HS-27A (cell line): ENCODE results near the gene ARHGAP22.

ENCODE experiments used
- DNase-seq: peaks from one replicate; pipeline ENCODE4 v3.0.0-alpha.2; 2012; ENCODE audit warnings: low read depth, missing footprints

The ARHGAP22 gene

DNA sequence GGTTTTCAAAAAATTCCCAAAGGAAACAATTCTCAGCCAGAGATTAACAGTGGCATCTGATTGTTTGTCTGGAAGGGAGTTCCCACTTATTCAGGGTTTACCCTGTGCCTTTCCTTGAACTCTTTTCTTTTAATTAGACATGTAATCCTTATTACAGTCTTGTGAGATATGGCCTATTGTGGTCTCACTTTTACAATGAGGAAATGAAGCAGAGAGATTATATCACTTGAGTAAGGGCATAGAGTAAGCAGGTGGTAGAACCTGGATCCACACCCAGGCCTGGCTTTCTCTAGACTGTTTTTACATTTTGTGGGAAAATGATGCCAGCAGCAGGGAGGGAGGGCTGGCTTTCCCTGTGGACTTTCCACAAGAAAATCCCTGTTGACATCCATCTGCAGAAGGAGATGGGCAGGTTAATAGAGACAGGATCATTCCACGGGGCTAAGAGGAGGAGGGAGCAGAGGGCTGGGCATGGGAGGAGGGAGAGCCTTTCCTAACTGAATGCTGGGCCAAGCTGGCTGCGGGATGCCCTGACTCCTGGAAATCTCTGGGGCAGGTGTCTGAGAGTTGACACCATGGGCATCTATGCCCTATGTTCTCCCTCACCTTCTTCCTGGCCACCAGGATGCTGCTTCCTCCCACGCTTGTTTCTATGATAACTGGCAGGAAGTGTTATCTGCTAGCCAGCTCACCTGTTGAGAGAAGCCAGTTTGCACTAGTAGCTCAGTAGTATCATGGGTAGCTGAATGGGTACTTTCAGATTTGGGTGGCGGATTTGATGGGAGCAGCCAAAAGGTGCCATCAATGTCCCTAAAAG is 28.7 kb upstream of the ARHGAP22 start:
- no peak for DNase-seq

DNA sequence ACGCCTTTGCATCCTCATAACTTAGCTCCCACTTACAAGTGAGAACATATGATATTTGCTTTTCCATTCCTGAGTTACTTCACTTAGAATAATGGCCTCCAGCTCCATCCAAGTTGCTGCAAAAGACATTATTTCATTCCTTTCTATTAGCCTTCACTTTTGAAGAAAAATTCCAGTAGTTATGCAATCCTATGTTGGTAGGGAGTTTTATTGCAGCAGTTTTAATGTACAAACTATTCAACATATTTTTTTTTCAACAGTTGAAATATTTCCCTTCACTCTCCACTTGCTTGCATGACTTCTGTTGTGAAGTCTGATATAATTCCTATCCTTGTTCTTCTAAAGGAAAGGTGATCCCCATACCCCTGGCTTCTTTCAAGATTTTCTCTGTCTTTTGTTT is 27.3 kb upstream of the ARHGAP22 start:
- no peak for DNase-seq

DNA sequence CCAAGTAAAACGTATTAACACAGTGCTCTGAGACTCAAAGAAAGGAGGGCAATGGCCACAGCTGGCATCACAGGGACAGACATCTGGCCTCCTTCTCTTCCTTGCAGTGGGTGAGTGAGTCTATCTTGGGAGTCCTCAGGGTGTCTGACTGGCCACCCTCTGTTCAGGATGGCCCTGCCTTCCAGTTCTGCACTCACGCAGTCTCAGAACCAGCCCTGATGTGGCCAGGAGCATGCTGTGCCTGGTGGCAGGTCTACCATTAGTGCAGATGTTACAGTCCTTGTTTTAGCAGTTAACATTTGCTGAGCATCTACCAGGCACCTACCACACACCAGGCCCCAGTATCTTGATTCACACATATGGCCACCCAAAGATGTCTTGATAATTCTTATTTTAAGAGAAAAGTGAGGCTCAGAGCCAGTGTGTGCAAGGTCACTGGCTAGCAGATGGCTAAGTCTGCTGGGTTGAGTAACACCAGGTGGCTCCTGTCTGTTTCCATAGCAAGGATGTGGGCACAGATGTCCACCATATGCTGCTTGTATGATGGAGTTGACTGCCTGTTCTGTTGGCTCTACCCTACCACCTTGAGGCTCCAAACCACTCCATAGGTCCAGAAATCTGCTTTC is 23.2 kb upstream of the ARHGAP22 start:
- DNase-seq: no peak

DNA sequence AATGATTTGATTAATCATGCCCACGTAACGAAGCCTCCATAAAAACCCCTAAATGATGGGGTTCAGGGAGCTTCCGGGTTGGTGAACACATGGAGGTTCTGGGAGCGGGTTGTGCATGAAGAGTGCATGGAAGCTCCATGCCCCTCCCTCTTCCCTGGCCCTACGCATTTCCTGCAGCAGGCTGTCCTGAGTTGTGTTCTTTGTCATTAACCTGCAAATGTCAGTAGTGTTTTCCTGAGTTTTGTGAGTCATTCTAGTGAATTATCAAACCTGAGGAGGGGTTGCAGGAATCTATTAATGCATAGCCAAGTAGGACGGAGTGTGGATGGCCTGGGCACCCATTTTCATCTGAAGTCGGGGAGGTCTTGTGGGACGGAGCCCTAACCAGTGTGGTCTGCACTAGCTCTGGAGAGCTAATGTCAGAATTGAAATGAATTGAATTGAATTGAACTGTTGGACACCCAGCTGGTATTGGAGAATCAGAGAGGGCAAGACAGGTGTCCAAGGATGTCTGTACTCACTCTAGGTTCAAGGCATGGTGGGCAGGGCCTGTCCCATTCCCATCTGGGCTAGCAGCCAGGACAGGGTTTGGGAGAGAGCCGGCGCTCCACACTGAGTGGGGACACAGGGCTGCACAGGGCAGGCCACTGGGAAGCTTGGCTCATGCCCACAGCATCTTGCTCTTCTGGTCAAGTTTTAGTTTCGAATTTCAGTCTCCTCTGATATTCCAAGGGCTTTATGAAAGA is 22.3 kb upstream of the ARHGAP22 start:
- DNase-seq: no peak

DNA sequence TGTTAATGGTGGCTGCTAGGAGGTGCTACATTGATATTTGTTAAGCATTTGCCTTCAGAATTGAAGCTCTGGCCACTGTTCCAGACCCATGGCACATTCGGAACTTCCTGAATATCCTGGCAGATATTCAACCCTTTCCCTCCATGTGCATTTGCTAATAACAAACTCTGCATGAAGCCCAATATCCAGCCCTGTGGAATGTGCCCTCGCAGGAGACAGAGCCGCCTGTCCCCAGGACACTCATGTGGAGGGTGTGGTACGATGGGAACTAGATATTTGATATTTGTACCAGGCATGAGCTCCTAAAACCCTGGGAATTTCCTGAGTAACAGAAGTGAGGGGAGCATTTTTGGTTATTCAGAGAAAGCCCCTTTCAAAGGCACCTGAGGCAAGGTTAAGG is 21.6 kb upstream of the ARHGAP22 start:
- DNase-seq: no peak

DNA sequence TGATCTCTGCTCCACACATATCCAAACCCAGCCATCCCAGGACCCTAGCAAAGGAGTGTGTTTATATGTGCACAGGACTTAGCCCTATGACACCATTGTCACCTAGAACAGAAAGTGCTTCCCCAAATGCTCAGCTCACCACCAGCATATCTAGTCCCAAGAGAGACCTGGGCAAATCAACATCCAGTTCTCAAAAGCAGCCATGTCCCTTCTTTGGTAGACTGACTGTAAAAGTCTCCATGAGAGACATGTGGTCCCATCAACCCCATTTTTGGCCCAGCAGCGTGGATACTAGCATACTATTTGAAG is 20.9 kb upstream of the ARHGAP22 start:
- DNase-seq: no peak

DNA sequence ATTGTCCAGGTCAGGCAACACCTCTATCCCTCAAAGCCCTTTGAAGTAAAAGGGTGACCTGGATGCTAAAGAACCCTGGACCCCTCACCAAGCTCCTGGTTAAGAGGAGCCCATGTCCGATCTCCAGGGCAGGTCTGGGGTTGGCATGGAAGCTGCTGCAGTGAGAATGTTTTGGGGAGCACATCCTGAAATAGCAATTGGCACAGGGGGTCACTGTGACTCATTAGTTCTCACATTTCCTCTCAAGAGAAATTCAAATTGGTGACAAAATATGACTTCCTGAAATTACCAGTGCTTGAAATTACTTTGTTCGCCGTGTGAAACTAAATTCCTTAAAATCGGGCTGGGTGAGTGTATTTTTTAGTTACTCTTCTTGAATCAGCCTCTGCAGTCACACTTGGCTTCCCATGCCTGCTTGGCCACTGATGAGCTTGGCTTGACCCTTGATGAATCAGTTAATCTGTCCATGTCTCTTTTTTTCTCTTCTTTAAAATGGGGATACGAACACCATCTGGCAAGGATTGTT is 18.8 kb upstream of the ARHGAP22 start:
- DNase-seq: no peak

DNA sequence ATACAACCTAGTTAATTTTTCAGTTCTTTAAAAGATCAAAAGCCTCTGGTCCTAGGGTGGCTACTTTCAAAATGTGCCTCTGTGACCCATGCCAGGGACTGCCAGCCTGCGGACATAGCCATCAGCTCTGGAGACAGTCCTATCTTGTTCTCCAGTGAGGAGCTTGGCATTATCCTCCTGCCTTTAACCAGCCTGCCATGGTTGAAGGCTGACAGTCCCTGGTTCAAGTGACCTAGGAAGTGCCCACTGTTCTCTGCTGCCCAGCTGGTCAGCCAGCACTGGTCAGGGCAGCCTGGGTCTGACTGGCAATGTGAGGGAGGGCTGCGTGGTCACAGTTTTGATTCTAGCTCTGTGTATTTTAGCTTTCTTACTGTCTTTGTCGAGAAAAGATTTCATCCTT is 18.1 kb upstream of the ARHGAP22 start:
- DNase-seq: no peak

DNA sequence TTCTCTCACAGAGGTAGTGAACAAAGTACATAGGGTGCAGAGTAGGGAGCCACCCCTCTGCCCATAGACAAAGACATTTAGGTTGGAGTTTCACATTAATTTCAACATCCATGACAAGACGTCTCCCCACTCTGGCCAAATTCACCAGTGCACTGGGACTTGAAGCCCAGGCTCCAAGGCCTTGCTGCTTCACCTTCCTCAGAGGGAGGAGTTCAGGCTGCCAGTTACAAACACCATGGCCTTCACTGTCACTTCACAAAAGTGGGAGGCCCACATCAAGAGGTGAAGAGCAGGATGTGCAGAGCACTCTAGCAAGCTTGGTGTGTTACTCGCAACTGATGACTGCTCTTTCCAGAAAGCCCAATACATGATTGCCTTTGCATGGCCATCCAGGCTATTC is 15.8 kb upstream of the ARHGAP22 start:
- no peak for DNase-seq

DNA sequence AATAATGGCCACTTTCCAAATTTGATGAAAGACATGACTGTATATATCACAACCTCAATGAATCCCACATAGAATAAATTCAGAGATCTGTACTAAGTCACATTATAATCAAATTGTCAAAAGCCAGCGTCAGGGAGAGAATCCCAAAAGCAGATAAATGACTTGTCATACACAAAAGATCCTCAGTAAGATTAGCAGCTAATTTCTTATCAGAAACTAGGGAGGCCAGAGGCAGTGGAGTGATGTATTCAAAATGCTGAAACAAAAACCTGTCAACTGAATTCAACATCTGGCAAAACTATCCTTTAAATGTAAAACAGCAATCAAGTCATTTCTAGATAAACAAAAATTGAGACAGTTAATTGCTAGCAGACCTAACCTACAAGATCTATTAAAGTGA is 11.6 kb upstream of the ARHGAP22 start:
- no peak for DNase-seq

DNA sequence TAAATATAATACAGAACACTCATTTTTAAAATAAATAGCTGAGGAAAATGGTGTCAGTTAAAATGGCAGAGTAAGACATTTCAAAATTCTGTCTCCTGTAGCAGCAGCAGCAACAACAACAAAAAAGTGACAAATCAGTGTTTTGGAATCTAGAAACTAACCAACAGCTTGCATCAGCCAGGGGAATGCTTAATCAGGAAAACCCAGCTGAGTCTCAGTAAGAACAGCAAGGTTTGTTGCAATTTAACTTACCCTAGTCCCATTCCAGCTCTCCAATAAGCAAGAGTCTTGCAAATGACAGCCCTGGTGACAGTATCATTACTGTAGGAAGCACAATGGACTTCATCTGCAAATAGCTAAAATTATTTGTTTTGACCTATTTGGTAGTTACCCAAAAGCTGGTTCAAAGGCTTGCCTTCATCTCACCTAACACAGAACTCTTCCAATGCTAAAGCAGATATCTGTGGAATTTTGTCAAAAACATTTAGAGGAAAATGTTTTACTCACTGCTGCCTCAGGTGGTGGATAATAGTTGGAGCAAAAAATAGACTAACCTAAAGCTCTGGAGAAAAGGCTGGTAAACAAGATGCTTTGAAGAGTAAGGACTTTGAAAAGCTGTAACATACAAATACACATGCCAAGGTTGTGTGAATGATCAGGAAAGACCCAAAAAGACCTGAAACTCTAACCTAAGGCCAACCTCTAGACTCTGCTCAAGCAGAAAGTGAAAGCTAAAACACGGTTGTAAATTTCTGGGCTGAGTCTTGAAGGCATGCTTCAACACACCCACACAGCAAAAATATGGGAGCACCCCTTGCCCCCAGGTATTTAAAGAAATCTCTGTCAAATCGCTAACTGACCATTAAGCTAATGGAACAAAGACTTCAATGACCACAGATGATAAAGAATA is 9.9 kb upstream of the ARHGAP22 start:
- DNase-seq: no peak

DNA sequence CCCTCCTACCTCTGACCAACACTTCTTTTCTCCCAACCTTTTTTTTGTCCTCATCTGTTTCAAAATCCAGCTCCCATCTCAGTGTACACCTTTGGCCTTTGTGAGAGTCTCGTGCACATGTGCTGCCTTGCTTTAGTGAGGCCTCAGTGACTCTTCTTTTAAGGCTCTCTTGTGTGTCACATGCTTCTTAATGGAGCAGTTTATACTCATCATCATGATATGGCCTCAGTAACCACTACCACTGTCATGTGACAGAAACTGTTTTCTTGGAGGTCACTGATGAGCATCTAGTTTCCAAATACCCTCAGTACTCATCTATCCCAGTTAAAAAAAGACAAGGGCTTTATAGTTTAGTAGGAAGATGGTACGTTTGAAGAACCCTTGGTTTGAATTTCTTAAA is 8.1 kb upstream of the ARHGAP22 start:
- DNase-seq: no peak

DNA sequence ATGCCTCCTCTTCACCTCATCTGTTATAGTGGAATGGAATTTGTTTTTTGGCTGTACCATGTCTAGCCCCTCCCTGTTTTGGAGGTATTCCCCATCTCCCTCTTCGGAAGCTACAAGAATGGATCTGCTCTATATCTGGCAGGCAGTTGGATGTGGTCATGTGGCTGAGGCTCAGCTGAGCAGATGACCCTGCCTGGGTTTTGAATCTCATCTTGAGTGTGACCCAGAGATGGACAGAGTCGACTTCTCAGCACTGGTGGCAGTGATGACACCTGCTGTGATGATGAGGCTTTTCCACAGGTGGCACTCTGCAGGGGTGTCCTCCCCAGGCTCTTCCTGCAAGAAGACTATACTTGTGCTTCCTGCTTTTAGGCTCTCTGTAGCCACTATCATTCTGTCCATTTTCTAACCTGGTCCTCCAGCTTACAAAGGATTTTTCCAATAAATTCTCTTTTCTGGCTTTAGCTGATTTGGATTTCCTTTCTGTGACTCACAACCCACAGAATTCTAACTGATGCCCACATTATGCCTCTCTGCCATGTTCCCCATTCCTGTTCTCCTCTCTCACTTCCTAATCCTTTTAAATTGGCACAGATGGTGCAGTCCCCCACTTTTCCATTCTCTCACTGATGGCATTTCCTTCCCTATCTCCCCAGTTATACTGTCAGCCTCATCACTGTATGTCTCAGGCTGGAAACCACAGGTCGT is 7.5 kb upstream of the ARHGAP22 start:
- DNase-seq: no peak

DNA sequence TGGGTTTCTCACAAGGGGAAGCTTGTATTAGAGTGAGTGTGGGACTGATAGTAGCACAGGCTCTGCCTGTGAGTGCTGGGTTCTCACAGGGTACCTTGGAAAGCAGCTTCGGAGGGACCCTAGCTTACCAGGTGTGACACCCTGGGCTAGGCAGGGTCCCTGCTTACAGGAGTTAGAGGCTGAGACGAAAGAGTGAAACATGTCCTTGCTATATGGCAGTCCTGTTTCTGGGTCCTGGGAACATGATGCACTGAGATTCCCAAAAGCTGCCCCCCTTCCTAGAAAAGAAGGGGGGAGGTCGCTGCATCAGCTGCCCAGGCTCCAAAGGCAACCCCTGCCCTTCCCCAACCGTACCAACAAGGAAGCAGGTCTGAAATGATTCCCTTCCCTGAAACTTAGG is 6.3 kb upstream of the ARHGAP22 start:
- no peak for DNase-seq

DNA sequence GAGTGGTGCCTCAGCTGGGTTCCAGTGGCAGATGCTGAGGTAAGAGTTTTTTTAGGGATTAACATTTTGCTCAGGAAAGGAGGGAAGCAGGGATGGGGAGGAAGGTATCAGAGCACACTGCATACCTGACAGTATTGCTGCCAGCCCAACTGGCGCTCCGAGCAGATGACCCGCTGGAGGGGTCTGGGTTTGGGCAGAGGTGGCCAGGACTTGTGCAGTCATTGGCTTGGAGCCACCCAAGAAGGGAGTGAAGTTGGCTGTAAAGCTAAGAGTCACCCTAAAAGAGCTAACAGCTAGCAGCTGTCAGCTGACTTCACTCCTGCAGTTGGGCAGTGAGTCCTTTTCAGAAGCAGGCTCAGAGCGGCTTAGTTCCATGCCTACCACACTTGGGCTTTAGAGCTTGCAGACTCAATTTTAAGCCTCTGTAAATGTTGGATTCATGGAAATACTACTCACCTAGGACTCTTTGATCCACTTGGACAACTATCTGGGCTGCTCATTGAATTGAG is 5.8 kb upstream of the ARHGAP22 start:
- DNase-seq: no peak

DNA sequence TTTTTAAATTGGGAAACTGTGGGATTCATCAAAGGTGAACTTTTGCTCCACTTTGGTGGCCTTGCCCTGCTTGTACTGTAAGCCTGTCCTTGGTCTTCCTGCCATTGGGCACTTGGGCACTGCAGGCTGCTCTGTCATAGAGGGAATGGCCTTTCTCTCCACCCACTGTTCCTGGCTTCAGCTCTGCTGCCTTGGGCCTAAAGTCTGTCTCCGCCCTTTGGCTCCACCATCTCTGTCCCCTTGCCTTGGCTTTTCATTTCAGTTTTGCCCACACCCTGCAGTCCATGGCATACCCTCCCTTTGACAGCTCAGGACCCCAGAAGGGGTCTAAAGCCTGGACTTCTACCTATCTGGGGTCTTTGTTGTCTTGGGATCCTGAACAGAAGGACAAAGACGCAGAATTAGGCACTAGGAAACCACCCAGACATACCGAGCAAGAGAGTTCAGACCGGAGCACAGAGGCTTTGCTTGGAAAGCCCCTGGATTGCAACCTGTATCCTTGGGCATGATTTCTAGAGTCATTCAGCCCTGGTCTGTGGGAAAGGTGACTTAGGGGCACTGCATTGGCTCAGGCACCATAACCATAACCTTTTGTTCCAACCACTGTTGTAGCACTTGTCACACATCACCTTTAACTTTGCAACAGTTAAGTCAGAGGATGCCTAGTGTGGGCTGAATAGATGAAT is 5.2 kb upstream of the ARHGAP22 start:
- no peak for DNase-seq

DNA sequence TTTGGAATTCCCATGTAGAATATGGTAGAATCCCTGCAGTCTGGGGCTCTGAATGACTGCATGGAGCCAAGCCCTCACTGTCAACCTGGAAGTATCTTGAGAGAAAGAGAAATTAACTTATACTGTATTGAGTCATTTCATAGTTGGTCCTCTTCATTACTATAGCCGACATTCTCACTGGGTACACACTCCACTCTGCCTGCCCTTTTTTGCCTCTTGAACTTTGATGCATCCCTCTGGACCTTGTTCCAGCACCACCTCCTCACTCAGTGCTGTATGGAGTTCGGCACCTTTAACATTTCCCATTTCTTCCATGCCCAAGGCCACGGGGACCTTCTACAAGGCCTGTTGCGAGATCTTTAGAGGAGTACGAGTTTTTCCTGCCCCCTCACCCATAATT is 4.6 kb upstream of the ARHGAP22 start:
- DNase-seq: no peak

DNA sequence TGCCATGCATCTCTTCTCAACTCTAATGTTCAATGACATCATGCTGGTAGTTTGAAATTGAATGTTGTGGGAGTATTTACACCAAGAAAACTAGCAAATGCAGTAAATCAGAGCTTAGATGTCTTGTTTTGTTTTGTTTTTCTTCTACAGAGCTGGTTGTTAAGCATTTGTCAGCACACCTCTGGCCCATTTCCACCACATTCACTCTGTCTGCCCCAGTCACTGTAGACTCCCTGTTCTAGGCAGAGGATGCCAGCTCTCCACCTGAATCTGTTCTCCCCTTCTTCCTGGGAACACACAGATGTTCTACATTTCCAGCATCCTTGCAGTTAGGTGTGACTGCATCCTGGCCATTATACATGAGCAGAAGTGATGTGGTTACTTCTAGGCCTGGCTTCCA is 4.1 kb upstream of the ARHGAP22 start:
- no peak for DNase-seq

DNA sequence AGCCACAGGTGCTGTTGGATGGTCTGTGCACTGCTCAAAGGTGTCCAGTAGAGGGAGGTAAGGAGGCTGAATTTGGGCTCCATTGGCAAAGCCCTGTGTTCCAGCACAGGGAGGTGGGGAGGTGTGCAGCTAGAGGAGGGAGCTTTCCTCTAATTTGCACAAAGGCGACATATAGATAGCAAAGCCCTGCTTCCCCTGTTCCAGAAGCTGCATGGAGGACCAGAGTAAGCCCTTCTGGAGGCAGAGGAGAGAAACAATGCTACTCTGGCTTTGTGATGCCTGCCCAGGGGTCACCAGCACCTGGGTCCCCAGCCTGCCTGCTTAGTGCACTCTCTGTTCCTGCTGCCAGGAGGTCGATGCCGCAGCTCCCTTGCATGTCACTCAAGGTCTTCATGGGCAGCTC is 3.4 kb upstream of the ARHGAP22 start:
- DNase-seq: no peak
